HG02798 (cell line): ENCODE data around the gene VIL1.

Experiments
- ATAC-seq: cut with Tn5 transposase; IDR thresholded peaks from one replicate; pipeline ENCODE4 v1.9.1; 2021; ENCODE audit warnings: mild to moderate bottlenecking; ENCODE audit not compliant: unreplicated experiment, poor library complexity

VIL1 gene

GRCh38 chr2:218394298-218395089 is 24.4 kb upstream of the VIL1 start:
- ATAC-seq: no peak

- ATAC-seq: no peak
Observed at GRCh38 chr2:218395090-218395444, 23.9 kb upstream of the VIL1 start.

GRCh38 chr2:218395456-218395825 is 23.5 kb upstream of the VIL1 start:
- no peak for ATAC-seq

- peak; percentile 58 for ATAC-seq
Observed at GRCh38 chr2:218395826-218396687, 22.9 kb upstream of the VIL1 start.

GRCh38 chr2:218396688-218397462 is 22.0 kb upstream of the VIL1 start:
- ATAC-seq: no peak

- no peak for ATAC-seq
Observed at GRCh38 chr2:218397463-218397819, 21.5 kb upstream of the VIL1 start.

GRCh38 chr2:218397820-218398436 is 21.0 kb upstream of the VIL1 start:
- no peak for ATAC-seq

GRCh38 chr2:218398437-218399390 is 20.2 kb upstream of the VIL1 start:
- ATAC-seq: peak; percentile 24

GRCh38 chr2:218399391-218400166 is 19.3 kb upstream of the VIL1 start, which contains the start of gene CTDSP1:
Gene CTDSP1 (plus strand): TSS chr2:218399868. CDS start chr2:218400091, 223 bp downstream.
- peak; percentile 52 for ATAC-seq

- ATAC-seq: no peak
Observed at GRCh38 chr2:218400167-218400929, 18.6 kb upstream of the VIL1 start.

GRCh38 chr2:218400930-218401881 is 17.7 kb upstream of the VIL1 start:
- ATAC-seq: no peak

- ATAC-seq: no peak
Observed at GRCh38 chr2:218401890-218402289, 17.0 kb upstream of the VIL1 start.

- ATAC-seq: no peak
Observed at GRCh38 chr2:218402491-218402901, 16.4 kb upstream of the VIL1 start.

GRCh38 chr2:218402911-218403411 is 16.0 kb upstream of the VIL1 start:
- no peak for ATAC-seq

GRCh38 chr2:218403810-218404209 is 15.1 kb upstream of the VIL1 start:
- no peak for ATAC-seq

GRCh38 chr2:218404351-218405085 is 14.4 kb upstream of the VIL1 start:
- no peak for ATAC-seq
